Gastroesophageal sphincter (tissue), 4 donors: Measurements from ENCODE around the gene PKD2L1. TPM values are rescaled to one million over a fixed set of nuclear protein-coding genes. Genes with fewer than 3 reads are reported as not detected.

Source experiments
- ATAC-seq: fragments of 150-250 bp; one replicate; pipeline ENCODE4 v1.9.1; 2016; ENCODE audit warnings: mild to moderate bottlenecking, moderate library complexity
- H3K27ac ChIP-seq, 4 donors: fragments of 200-600 bp; sonication (generic) in 3 of 4; 1 replicate in 3 of 4; 2 replicates in 1 of 4; pipeline ENCODE4 v1.5.1; 2016 to 2019
- H3K27me3 ChIP-seq: fragments of 200-600 bp; sonication (generic); one replicate; pipeline ENCODE4 v1.5.1; 2019
- H3K36me3 ChIP-seq, 2 donors: fragments of 200-600 bp; sonication (generic); one replicate each; pipeline ENCODE4 v1.5.1; 2019; ENCODE audit warnings: control low read depth in 1 of 2
- H3K4me1 ChIP-seq, 3 donors: fragments of 200-600 bp; sonication (generic); 1 replicate in 2 of 3; 2 replicates in 1 of 3; pipeline ENCODE4 v1.5.1; 2016 to 2019; ENCODE audit warnings: control low read depth in 2 of 3
- H3K4me3 ChIP-seq, 2 donors: fragments of 200-600 bp; sonication (generic); one replicate each; pipeline ENCODE4 v1.5.1; 2019; ENCODE audit warnings: mild to moderate bottlenecking in 1 of 2, moderate library complexity in 1 of 2
- H3K9me3 ChIP-seq, 3 donors: fragments of 200-600 bp; sonication (generic); one replicate each; pipeline ENCODE4 v1.5.1; 2017 to 2019; ENCODE audit warnings: control low read depth in 2 of 3
- EP300 ChIP-seq: sonication (generic); formaldehyde crosslinking; IDR thresholded peaks from one replicate; pipeline ENCODE4 v1.6.1; 2017; ENCODE audit warnings: antibody characterized with exemption, mild to moderate bottlenecking
- POLR2A ChIP-seq, 2 donors: fragments of 450-650 bp; IDR thresholded peaks; one replicate each; pipeline ENCODE4 v1.6.1; 2017; ENCODE audit warnings: antibody characterized with exemption in 2 of 2, mild to moderate bottlenecking in 2 of 2, moderate library complexity in 1 of 2
- POLR2AphosphoS5 ChIP-seq: sonication (generic); formaldehyde crosslinking; IDR thresholded peaks from one replicate; pipeline ENCODE4 v1.6.1; 2017; ENCODE audit warnings: antibody characterized with exemption
- WGBS, 2 donors: methylation state at CpG; one replicate each; pipeline ENCODE4 v1.1.5; 2018; ENCODE audit warnings: low coverage in 1 of 2; 5-methylcytosine and 5-hydroxymethylcytosine counted together
- total RNA-seq, 4 donors: library from RNA; depleted of rRNA; stranded (reverse); fragments of >200 nt; gene quantifications; one replicate each; pipeline ENCODE4 v1.1.0, GENCODE V29; 2016
- TF ChIP-seq, protein P1 (sequence below), 4 experiments: fragments of 200-600 bp in 2 of 4; fragments of 450-650 bp in 2 of 4; sonication (generic) in 1 of 4; IDR thresholded peaks; one replicate each; pipeline ENCODE4 v1.5.1; 2017 to 2019; ENCODE audit warnings: antibody characterized with exemption in 4 of 4, mild to moderate bottlenecking in 2 of 4, moderate library complexity in 2 of 4

The PKD2L1 gene
- total RNA-seq, 4 donors from 2014 or later: not detected

- Histone ChIP-seq H3K9me3 (no peaks in the 10 kb centered on the region), H3K4me1 (no peaks in the 10 kb centered on the region), H3K27ac (no peak overlapping the region), H3K4me3 (no peak overlapping the region), H3K27me3 (peaks cover 20% of the 10 kb centered on the region), H3K36me3 (peaks cover 0 to 22% of the 10 kb centered on the region in 2 donors)
- TF ChIP-seq, protein P1, sequence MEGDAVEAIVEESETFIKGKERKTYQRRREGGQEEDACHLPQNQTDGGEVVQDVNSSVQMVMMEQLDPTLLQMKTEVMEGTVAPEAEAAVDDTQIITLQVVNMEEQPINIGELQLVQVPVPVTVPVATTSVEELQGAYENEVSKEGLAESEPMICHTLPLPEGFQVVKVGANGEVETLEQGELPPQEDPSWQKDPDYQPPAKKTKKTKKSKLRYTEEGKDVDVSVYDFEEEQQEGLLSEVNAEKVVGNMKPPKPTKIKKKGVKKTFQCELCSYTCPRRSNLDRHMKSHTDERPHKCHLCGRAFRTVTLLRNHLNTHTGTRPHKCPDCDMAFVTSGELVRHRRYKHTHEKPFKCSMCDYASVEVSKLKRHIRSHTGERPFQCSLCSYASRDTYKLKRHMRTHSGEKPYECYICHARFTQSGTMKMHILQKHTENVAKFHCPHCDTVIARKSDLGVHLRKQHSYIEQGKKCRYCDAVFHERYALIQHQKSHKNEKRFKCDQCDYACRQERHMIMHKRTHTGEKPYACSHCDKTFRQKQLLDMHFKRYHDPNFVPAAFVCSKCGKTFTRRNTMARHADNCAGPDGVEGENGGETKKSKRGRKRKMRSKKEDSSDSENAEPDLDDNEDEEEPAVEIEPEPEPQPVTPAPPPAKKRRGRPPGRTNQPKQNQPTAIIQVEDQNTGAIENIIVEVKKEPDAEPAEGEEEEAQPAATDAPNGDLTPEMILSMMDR (IDR thresholded peaks at IDR 0.05): no peak
- TF ChIP-seq POLR2A (IDR thresholded peaks at IDR 0.05): no peak
- no peak for TF ChIP-seq POLR2AphosphoS5
- no peak for TF ChIP-seq EP300
- 79 to 87% methylated on average over 5 to 6 of the region's 6 CpGs for WGBS, 2 donors
- no peak for ATAC-seq
Measured at GRCh38 chr10:100353770-100354485, 23.9 kb upstream of the PKD2L1 start.

DNA sequence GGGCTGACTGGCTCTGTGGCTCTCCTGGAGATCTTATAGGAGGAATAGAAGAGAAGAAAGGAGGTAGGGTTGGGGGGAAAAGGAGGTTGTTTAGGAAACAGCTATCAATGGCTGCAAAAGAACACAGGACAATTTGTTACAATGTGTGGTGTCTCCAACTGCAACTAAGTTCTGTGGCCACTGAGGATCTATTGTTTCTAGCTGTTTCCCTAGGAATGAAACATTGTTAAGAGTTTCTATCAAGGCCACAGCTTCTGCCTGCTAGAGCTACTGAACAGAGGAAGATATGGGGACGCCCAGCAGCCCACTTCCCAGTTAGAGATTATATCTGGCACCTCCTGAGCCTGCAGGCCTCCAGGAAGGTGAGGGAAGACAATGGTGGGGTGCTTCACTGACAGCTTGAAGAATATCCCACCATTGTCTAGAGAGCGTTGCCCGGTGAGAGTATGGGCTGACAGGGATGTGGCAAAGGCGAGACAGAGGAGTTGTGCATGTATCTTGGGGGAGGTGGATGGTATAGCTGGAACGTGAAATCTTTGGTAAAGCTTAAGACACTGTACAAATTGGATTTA lies 21.0 kb upstream of the PKD2L1 start:
- Histone ChIP-seq H3K36me3 (peaks cover 0 to 22% of the 10 kb centered on the region in 2 donors), H3K27me3 (peaks cover 47% of the 10 kb centered on the region), H3K4me3 (no peak overlapping the region), H3K27ac (no peak overlapping the region), H3K4me1 (peaks cover 0 to 21% (median 15%) of the 10 kb centered on the region in 3 donors), H3K9me3 (no peaks in the 10 kb centered on the region)
- 91% methylated on average over 4 of the region's 5 CpGs; no CpG with 5 or more reads in 1 of the 2 donors for WGBS, 2 donors
- TF ChIP-seq, protein P1 (IDR thresholded peaks at IDR 0.05): no peak
- TF ChIP-seq EP300 (no peak), POLR2AphosphoS5 (no peak), POLR2A (IDR thresholded peaks at IDR 0.05) (no peak)
- ATAC-seq: no peak

- Histone ChIP-seq H3K27ac (no peak overlapping the region), H3K27me3 (peaks cover 57% of the 10 kb centered on the region), H3K36me3 (peaks cover 0 to 22% of the 10 kb centered on the region in 2 donors), H3K4me3 (no peak overlapping the region), H3K9me3 (no peaks in the 10 kb centered on the region), H3K4me1 (peaks cover 0 to 24% (median 16%) of the 10 kb centered on the region in 3 donors)
- no CpG with 5 or more reads among the region's 3 CpGs for WGBS, 2 donors
- no peak for ATAC-seq
- TF ChIP-seq POLR2AphosphoS5 (no peak), POLR2A (IDR thresholded peaks at IDR 0.05) (no peak), EP300 (no peak)
- TF ChIP-seq, protein P1 (IDR thresholded peaks at IDR 0.05): no peak
Measured at GRCh38 chr10:100349672-100350071, 19.6 kb upstream of the PKD2L1 start.

DNA sequence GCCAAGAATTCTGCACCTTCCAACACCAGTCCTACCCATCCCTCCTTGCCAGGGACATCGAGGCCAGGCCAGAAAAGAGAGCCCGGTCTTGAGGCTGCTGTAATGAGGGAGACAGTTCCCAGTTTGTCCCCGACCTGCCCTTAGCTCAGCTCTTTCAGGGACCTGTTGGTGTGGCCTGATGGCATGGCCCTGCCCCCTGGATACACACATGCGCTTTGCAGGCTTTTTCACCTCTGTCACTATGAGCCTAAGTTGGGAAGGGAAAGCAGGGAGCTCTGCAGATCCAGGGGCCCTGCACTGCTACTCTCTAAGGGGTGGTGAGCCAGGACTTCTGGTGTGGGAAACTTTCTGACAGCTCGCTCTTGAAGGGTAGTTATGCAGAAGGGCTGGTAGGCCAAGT lies 19.1 kb upstream of the PKD2L1 start:
- Histone ChIP-seq H3K36me3 (peaks cover 0 to 17% of the 10 kb centered on the region in 2 donors), H3K9me3 (no peaks in the 10 kb centered on the region), H3K4me1 (peaks cover 0 to 24% (median 16%) of the 10 kb centered on the region in 3 donors), H3K27ac (no peak overlapping the region), H3K27me3 (peaks cover 57% of the 10 kb centered on the region), H3K4me3 (no peak overlapping the region)
- 83 to 100% methylated on average over 2 of the region's 5 CpGs for WGBS, 2 donors
- no peak for TF ChIP-seq EP300
- TF ChIP-seq, protein P1 (IDR thresholded peaks at IDR 0.05): no peak
- no peak for TF ChIP-seq POLR2AphosphoS5
- no peak for TF ChIP-seq POLR2A (IDR thresholded peaks at IDR 0.05)
- ATAC-seq: no peak
